Measurements from ENCODE around the gene TMEM108.

TMEM108 gene

GRCh38 chr3:133388696-133389395, 350.7 kb downstream of the TMEM108 start:
- no peaks in the 10 kb centered on the region for H3K9me3 ChIP-seq (ENCODE audit: control insufficient read depth, insufficient read depth, low read length)
- no peaks in the 10 kb centered on the region for H3K4me1 ChIP-seq (ENCODE audit: insufficient read depth, low read length)
- H3K36me3 ChIP-seq (ENCODE audit: insufficient read depth, low read length), result no peaks in the 10 kb centered on the region
- no peak overlapping the region for H3K9ac ChIP-seq (ENCODE audit: low read depth, low read length)

- Histone ChIP-seq H3K36me3 (ENCODE audit: insufficient read depth, low read length) (no peaks in the 10 kb centered on the region; the same call in 1 of the 2 replicates), H3K9ac (ENCODE audit: low read depth, low read length) (no peak overlapping the region), H3K9me3 (ENCODE audit: control insufficient read depth, insufficient read depth, low read length) (no peaks in the 10 kb centered on the region), H3K4me1 (ENCODE audit: insufficient read depth, low read length) (no peaks in the 10 kb centered on the region)
Measured at GRCh38 chr3:133390715-133391114, 352.5 kb downstream of the TMEM108 start.

- Histone ChIP-seq H3K36me3 (ENCODE audit: insufficient read depth, low read length) (no peaks in the 10 kb centered on the region; the same call in 1 of the 2 replicates), H3K9ac (ENCODE audit: low read depth, low read length) (no peak overlapping the region), H3K9me3 (ENCODE audit: control insufficient read depth, insufficient read depth, low read length) (no peaks in the 10 kb centered on the region), H3K4me1 (ENCODE audit: insufficient read depth, low read length) (no peaks in the 10 kb centered on the region)
Measured at GRCh38 chr3:133393204-133393603, 355.0 kb downstream of the TMEM108 start.

DNA sequence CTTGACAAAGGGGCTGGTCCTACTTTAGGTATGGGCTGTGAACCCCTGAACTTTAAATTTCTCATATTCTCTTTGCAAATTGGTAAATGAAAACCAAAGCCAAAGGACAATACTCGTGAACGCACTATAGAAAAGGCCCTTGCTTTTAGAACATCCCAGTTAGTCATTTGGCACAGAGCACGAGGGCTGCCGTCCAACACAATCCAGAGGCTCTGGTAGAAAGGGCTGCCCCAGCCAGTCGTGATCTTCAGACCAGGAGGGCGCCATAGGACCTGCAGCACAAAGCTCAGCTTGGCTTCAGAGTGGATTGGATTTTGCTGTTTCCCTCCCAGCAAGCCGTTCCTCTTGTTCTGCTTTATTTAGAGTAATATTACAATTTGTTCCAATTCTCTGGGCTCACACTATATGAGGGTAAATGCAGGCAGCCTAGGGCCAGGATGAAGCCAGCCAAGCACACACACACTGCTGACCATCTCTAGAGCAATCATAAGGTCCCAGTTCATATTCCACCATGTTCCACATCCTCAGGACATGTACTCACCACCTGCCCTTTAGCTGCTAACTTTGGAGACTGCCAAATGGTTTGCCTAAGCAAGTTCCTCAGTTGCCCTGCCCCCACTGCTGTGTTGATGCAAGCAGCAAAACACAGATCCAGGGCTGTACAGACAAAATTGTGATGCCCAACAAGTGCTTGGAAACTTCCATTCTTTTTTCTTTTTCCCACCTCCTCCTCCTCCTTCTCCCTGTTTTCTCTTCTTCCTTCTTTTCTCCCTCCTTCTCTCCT, 355.7 kb downstream of the TMEM108 start:
- Histone ChIP-seq H3K9me3 (ENCODE audit: control insufficient read depth, insufficient read depth, low read length) (no peaks in the 10 kb centered on the region), H3K4me1 (ENCODE audit: insufficient read depth, low read length) (no peaks in the 10 kb centered on the region), H3K36me3 (ENCODE audit: insufficient read depth, low read length) (no peaks in the 10 kb centered on the region; the same call in 1 of the 2 replicates), H3K9ac (ENCODE audit: low read depth, low read length) (no peak overlapping the region)

GRCh38 chr3:133394561-133395311, 356.5 kb downstream of the TMEM108 start:
- Histone ChIP-seq H3K4me1 (ENCODE audit: insufficient read depth, low read length) (no peaks in the 10 kb centered on the region), H3K36me3 (ENCODE audit: insufficient read depth, low read length) (no peaks in the 10 kb centered on the region; the same call in 1 of the 2 replicates), H3K9ac (ENCODE audit: low read depth, low read length) (no peak overlapping the region)

DNA sequence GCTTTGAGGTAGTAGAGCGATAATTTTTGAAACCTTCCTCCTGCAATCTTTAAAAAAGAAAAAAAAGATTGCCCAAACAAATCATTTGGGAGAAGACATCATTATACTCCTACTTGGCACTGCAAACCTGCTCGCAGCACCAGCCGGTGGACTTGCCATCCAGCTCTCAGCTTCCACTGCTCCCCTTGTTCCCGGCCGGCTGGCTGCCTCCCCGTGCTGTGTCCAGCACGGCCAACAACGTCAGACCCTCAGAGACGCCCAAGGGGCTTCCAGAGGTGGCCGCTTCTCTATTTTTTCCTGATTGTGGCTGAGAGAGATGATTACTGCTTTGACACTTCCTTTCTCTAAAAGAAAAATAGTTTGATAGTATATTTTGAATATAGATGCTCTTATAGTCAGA, 358.7 kb downstream of the TMEM108 start:
- Histone ChIP-seq H3K36me3 (ENCODE audit: insufficient read depth, low read length) (no peaks in the 10 kb centered on the region; the same call in 1 of the 2 replicates), H3K9me3 (ENCODE audit: control insufficient read depth, insufficient read depth, low read length) (no peaks in the 10 kb centered on the region), H3K4me1 (ENCODE audit: insufficient read depth, low read length) (no peaks in the 10 kb centered on the region), H3K9ac (ENCODE audit: low read depth, low read length) (no peak overlapping the region)

More at GRCh38 chr3:133394561-133395311, 356.5 kb downstream of the TMEM108 start:
- no peaks in the 10 kb centered on the region for H3K9me3 ChIP-seq (ENCODE audit: control insufficient read depth, insufficient read depth, low read length)

GRCh38 chr3:133400006-133400515, 361.9 kb downstream of the TMEM108 start, which contains the start of gene BFSP2:
TSS of gene BFSP2 (plus strand) at chr3:133400056. CDS start at chr3:133400084, 28 bp downstream.
- no peak within 1 kb of the TSS for H3K9ac ChIP-seq (ENCODE audit: low read depth, low read length)
- no peaks in the 10 kb centered on the region for H3K9me3 ChIP-seq (ENCODE audit: control insufficient read depth, insufficient read depth, low read length)
- no peaks in the 10 kb centered on the region; the same call in 1 of the 2 replicates for H3K36me3 ChIP-seq (ENCODE audit: insufficient read depth, low read length)
- no peaks in the 10 kb centered on the region for H3K4me1 ChIP-seq (ENCODE audit: insufficient read depth, low read length)

DNA sequence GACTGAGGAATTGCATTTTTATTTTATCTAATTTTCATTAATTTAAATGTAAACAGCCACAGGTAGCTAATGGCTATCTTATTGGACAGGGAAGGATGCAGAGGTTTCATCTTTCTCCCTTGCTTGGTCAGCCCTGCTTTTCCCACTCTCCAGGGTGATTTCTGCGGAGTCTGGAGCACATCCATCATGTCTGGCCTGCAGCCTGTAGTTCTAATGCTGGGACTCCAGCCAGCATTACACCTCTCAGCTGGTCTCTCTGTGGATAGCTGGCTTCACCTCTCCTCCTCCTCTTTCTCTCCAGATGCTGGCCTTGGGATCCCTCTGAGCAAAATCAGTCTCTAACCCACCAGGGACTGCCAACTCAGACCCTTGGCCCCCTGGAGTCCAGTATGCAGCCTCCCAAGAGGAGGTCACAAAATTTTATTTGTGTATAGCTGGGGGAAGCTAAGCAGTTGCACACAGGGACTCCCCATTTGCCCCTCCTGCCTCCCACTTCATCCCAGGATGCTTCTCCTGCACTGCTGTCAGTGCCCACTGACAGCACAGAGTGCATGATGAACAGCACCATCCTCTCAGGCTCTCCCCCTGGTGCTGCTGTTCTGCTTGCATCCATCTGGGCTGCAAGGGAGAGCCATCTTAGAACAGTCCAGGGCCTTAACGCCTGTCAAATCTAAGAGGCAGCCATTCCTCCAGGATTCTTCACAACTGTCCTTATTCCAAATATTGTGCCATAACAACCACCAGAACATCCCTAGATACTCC, 363.4 kb downstream of the TMEM108 start:
- Histone ChIP-seq H3K9ac (ENCODE audit: low read depth, low read length) (no peak overlapping the region), H3K4me1 (ENCODE audit: insufficient read depth, low read length) (no peaks in the 10 kb centered on the region), H3K9me3 (ENCODE audit: control insufficient read depth, insufficient read depth, low read length) (no peaks in the 10 kb centered on the region), H3K36me3 (ENCODE audit: insufficient read depth, low read length) (no peaks in the 10 kb centered on the region)

DNA sequence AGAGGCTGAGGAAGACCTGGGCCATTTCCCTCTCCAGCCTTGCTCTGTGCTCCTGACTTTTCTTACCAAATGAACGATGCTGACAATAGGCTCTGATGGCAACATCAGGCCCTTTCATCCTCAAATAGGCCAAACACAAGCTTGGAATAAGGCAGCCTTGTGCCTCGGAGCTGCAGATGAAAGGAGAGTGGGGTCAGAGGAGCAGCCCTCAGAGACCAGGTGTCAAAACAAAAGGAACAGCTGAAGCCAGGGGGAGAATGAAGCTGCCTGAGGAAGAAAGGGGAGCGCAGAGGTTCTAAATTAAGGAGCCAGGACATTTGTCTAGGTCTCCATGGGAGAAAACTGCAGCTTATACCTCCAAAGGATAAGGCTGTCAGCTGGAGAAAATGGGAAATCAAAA, 366.7 kb downstream of the TMEM108 start:
- Histone ChIP-seq H3K36me3 (ENCODE audit: insufficient read depth, low read length) (no peaks in the 10 kb centered on the region), H3K9me3 (ENCODE audit: control insufficient read depth, insufficient read depth, low read length) (no peaks in the 10 kb centered on the region), H3K4me1 (ENCODE audit: insufficient read depth, low read length) (no peaks in the 10 kb centered on the region), H3K9ac (ENCODE audit: low read depth, low read length) (no peak overlapping the region)

DNA sequence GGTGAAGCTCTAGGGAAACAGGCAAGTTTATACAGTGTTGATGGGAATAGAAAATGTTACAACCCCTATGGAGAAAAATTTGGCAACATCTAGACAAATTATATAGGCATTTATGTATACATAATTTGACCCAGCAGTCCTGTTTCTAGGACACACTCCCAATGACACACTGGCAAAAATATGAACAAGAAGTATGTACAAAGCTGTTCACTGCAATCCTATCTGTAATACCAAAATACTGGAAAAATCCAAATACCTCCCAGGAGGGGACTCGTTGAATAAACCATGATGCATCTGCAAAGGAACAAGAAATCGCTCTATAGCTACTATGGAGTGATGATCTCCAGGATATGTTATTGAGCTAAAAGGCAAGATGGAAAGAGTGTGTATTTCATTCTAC, 370.2 kb downstream of the TMEM108 start:
- Histone ChIP-seq H3K9me3 (ENCODE audit: control insufficient read depth, insufficient read depth, low read length) (no peaks in the 10 kb centered on the region), H3K9ac (ENCODE audit: low read depth, low read length) (no peak overlapping the region), H3K36me3 (ENCODE audit: insufficient read depth, low read length) (no peaks in the 10 kb centered on the region), H3K4me1 (ENCODE audit: insufficient read depth, low read length) (no peaks in the 10 kb centered on the region)

DNA sequence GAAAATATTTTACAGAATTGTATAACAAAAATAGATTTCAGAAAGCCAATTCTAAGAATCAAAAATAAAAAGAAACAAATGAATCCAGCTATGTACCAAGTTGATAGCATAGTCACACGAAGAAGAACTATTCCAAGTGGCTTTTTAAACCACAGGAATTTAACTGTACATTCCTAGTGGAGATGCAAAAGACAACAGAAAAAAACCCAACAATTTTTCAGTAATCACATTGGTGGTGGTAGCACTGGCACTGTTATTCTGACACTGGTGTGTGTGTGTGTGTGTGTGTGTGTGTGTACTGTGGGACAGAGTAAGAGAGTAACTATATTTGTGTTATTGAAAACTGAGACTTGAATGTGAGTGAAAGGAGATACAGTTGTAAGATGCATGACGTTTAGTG, 370.8 kb downstream of the TMEM108 start:
- no peaks in the 10 kb centered on the region for H3K4me1 ChIP-seq (ENCODE audit: insufficient read depth, low read length)
- no peak overlapping the region for H3K9ac ChIP-seq (ENCODE audit: low read depth, low read length)
- no peaks in the 10 kb centered on the region for H3K36me3 ChIP-seq (ENCODE audit: insufficient read depth, low read length)
- H3K9me3 ChIP-seq (ENCODE audit: control insufficient read depth, insufficient read depth, low read length), result no peaks in the 10 kb centered on the region

GRCh38 chr3:133410191-133410892, 372.2 kb downstream of the TMEM108 start:
- H3K9ac ChIP-seq (ENCODE audit: low read depth, low read length), result no peak overlapping the region
- H3K4me1 ChIP-seq (ENCODE audit: insufficient read depth, low read length), result no peaks in the 10 kb centered on the region
- no peaks in the 10 kb centered on the region for H3K36me3 ChIP-seq (ENCODE audit: insufficient read depth, low read length)
- H3K9me3 ChIP-seq (ENCODE audit: control insufficient read depth, insufficient read depth, low read length), result no peaks in the 10 kb centered on the region
